SK-N-SH (cell line): Measurements from ENCODE around the gene C16orf87.

Source experiments
- CTCF ChIP-seq: fragments of 200-600 bp; sonication (generic); IDR thresholded peaks from 2 replicates; pipeline ENCODE4 v1.6.1; 2017; ENCODE audit warnings: antibody characterized with exemption, mild to moderate bottlenecking, moderate library complexity
- EP300 ChIP-seq, 2 experiments: IDR thresholded peaks; 2 replicates each; pipeline versions ENCODE4 v1.4.0 to v1.6.1; 2012; ENCODE audit warnings: borderline replicate concordance in 1 of 2, low read depth in 1 of 2, low read length in 1 of 2
- GABPA ChIP-seq: IDR thresholded peaks from 2 replicates; pipeline ENCODE4 v1.4.0; 2012; ENCODE audit warnings: low read depth, mild to moderate bottlenecking
- JUND ChIP-seq: IDR thresholded peaks from 2 replicates; pipeline ENCODE4 v1.4.0; 2012
- MEF2A ChIP-seq: IDR thresholded peaks from 2 replicates; pipeline ENCODE4 v1.4.0; 2012; ENCODE audit warnings: low read depth, borderline replicate concordance
- MXI1 ChIP-seq: IDR thresholded peaks from 2 replicates; pipeline ENCODE4 v1.6.1; 2012; ENCODE audit warnings: mild to moderate bottlenecking, low read depth, low read length, improper control_type of control experiment
- POLR2AphosphoS5 ChIP-seq: IDR thresholded peaks from 2 replicates; pipeline ENCODE4 v1.6.1; 2012; ENCODE audit warnings: low read depth, low read length
- RAD21 ChIP-seq: IDR thresholded peaks from 2 replicates; pipeline ENCODE4 v1.6.1; 2012; ENCODE audit warnings: mild to moderate bottlenecking, low read length
- RFX5 ChIP-seq: IDR thresholded peaks from 2 replicates; pipeline ENCODE4 v1.6.1; 2012; ENCODE audit warnings: mild to moderate bottlenecking, improper control_type of control experiment, low read length
- RXRA ChIP-seq: IDR thresholded peaks from 2 replicates; pipeline ENCODE4 v1.4.0; 2012; ENCODE audit warnings: low read depth, mild to moderate bottlenecking, borderline replicate concordance
- SIN3A ChIP-seq: IDR thresholded peaks from 2 replicates; pipeline ENCODE4 v1.6.1; 2012; ENCODE audit warnings: low read depth, mild to moderate bottlenecking, low read length, moderate library complexity, borderline replicate concordance
- SMC3 ChIP-seq: IDR thresholded peaks from 2 replicates; pipeline ENCODE4 v1.6.1; 2012; ENCODE audit warnings: low read depth, low read length, improper control_type of control experiment
- TF ChIP-seq, protein P1 (sequence below): IDR thresholded peaks from 2 replicates; pipeline ENCODE4 v1.4.0; 2012; ENCODE audit warnings: low read depth

- no peak for TF ChIP-seq POLR2AphosphoS5
- no peak for TF ChIP-seq CTCF
- TF ChIP-seq SIN3A = no peak
- no peak for TF ChIP-seq RXRA
- TF ChIP-seq GABPA = no peak
- TF ChIP-seq, protein P1, sequence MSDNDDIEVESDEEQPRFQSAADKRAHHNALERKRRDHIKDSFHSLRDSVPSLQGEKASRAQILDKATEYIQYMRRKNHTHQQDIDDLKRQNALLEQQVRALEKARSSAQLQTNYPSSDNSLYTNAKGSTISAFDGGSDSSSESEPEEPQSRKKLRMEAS = no peak
- TF ChIP-seq RAD21 = no peak
- no peak for TF ChIP-seq EP300 (IDR thresholded peaks at IDR 0.05; ENCODE audit: borderline replicate concordance in 1 of 2, low read depth in 1 of 2, low read length in 1 of 2)
- no peak for TF ChIP-seq SMC3
- no peak for TF ChIP-seq RFX5
- no peak for TF ChIP-seq MXI1
- no peak for TF ChIP-seq JUND
- TF ChIP-seq MEF2A = no peak
These were observed 83.9 kb downstream of the C16orf87 start for GRCh38 chr16:46746821-46747776.
